Naive B cell (primary cell): ENCODE measurements around the gene FEZ2. TPM values are rescaled to one million over a fixed set of nuclear protein-coding genes. Genes with fewer than 3 reads are reported as not detected.

Experiments
- ATAC-seq, 2 donors: fragments of 150-1000 bp; cut with Tn5 transposase; 2 replicates each; pipeline ENCODE4 v1.10.0; 2021; ENCODE audit warnings: low read depth in 2 of 2, mild to moderate bottlenecking in 2 of 2, moderate library complexity in 2 of 2
- DNase-seq: peaks from one replicate; pipeline ENCODE4 v3.0.0; 2022
- H3K27ac Mint-ChIP-seq, 6 donors: one replicate each; pipeline ENCODE4 v1.8.0; 2020 to 2022; ENCODE audit warnings: mild to moderate bottlenecking in 6 of 6, mixed read lengths in 6 of 6, moderate library complexity in 5 of 6, inconsistent platforms in 2 of 6
- H3K27me3 Mint-ChIP-seq, 3 donors: one replicate each; pipeline ENCODE4 v1.8.0; 2021 to 2022; ENCODE audit warnings: mixed read lengths in 3 of 3, mild to moderate bottlenecking in 1 of 3
- H3K36me3 Mint-ChIP-seq, 2 donors: one replicate each; pipeline ENCODE4 v1.8.0; 2020 to 2022; ENCODE audit warnings: mixed read lengths in 2 of 2, inconsistent platforms in 1 of 2, mild to moderate bottlenecking in 1 of 2
- H3K4me1 Mint-ChIP-seq, 3 donors: one replicate each; pipeline ENCODE4 v1.8.0; 2020 to 2022; ENCODE audit warnings: mixed read lengths in 3 of 3, inconsistent platforms in 1 of 3, mild to moderate bottlenecking in 1 of 3, moderate library complexity in 1 of 3
- H3K4me3 Mint-ChIP-seq, 8 donors: one replicate each; pipeline ENCODE4 v1.8.0; 2020 to 2022; ENCODE audit warnings: mild to moderate bottlenecking in 8 of 8, mixed read lengths in 8 of 8, moderate library complexity in 8 of 8, inconsistent platforms in 2 of 8
- H3K9me3 Mint-ChIP-seq, 7 donors: one replicate each; pipeline ENCODE4 v1.8.0; 2020 to 2022; ENCODE audit warnings: mixed read lengths in 7 of 7, mild to moderate bottlenecking in 5 of 7, inconsistent platforms in 2 of 7, moderate library complexity in 1 of 7
- polyA plus RNA-seq, 6 donors: library from polyadenylated mRNA; unstranded; fragments of 300-500 nt; fragmentation: Illumina TruSeq; gene quantifications; one replicate each; pipeline ENCODE4 v1.2.3, GENCODE V29; 2021; ENCODE audit warnings: low read depth in 6 of 6

FEZ2 gene
- polyA plus RNA-seq, 6 donors from 2014 or later, result 3.0 to 6.0 (median 3.6) TPM

GRCh38 chr2:36547906-36548305, 50.1 kb downstream of the FEZ2 start:
- Mint-ChIP-seq H3K4me1 (no peaks in the 10 kb centered on the region), H3K36me3 (peaks cover 13 to 29% of the 10 kb centered on the region in 2 donors), H3K4me3 (no peak overlapping the region), H3K9me3 (no peaks in the 10 kb centered on the region), H3K27me3 (no peaks in the 10 kb centered on the region), H3K27ac (no peak overlapping the region)
- DNase-seq (no peak), ATAC-seq (no peak)

- Mint-ChIP-seq H3K27ac (no peak overlapping the region), H3K4me1 (no peaks in the 10 kb centered on the region), H3K9me3 (no peaks in the 10 kb centered on the region), H3K4me3 (no peak overlapping the region), H3K27me3 (no peaks in the 10 kb centered on the region), H3K36me3 (peaks cover 13 to 26% of the 10 kb centered on the region in 2 donors)
- ATAC-seq (no peak), DNase-seq (no peak)
Measured at GRCh38 chr2:36545871-36546416, 52.0 kb downstream of the FEZ2 start.

- Mint-ChIP-seq H3K9me3 (no peaks in the 10 kb centered on the region), H3K27me3 (no peaks in the 10 kb centered on the region), H3K27ac (no peak overlapping the region), H3K36me3 (peaks cover 13 to 26% of the 10 kb centered on the region in 2 donors), H3K4me1 (no peaks in the 10 kb centered on the region), H3K4me3 (no peak overlapping the region)
- DNase-seq, result no peak
- ATAC-seq, result no peak
Measured at GRCh38 chr2:36544638-36545338, 53.2 kb downstream of the FEZ2 start.

GRCh38 chr2:36541891-36542595, 55.9 kb downstream of the FEZ2 start:
- peaks cover 0 to 4% (median 0%) of the 10 kb centered on the region in 7 donors for H3K9me3 Mint-ChIP-seq
- DNase-seq (no peak), ATAC-seq (no peak)
- H3K27ac Mint-ChIP-seq, result peak overlapping the region in 2 of 6 donors; percentile 39 to 54
- H3K4me3 Mint-ChIP-seq, result no peak overlapping the region
- H3K36me3 Mint-ChIP-seq, result peaks cover 0 to 24% of the 10 kb centered on the region in 2 donors
- H3K4me1 Mint-ChIP-seq, result no peaks in the 10 kb centered on the region
- no peaks in the 10 kb centered on the region for H3K27me3 Mint-ChIP-seq

- ATAC-seq (no peak), DNase-seq (no peak)
- Mint-ChIP-seq H3K27ac (peak overlapping the region in 1 of 6 donors; percentile 39), H3K4me3 (no peak overlapping the region), H3K9me3 (peaks cover 0 to 4% (median 0%) of the 10 kb centered on the region in 7 donors), H3K36me3 (peaks cover 0 to 16% of the 10 kb centered on the region in 2 donors), H3K27me3 (no peaks in the 10 kb centered on the region), H3K4me1 (peaks cover 0 to 4% (median 0%) of the 10 kb centered on the region in 3 donors)
Measured at GRCh38 chr2:36540986-36541754, 56.8 kb downstream of the FEZ2 start.

- no peak for DNase-seq
- H3K9me3 Mint-ChIP-seq, result peaks cover 0 to 4% (median 0%) of the 10 kb centered on the region in 7 donors
- H3K36me3 Mint-ChIP-seq, result peaks cover 0 to 6% of the 10 kb centered on the region in 2 donors
- H3K4me1 Mint-ChIP-seq, result peaks cover 0 to 4% (median 0%) of the 10 kb centered on the region in 3 donors
- no peak for ATAC-seq
- H3K4me3 Mint-ChIP-seq, result no peak overlapping the region
- no peak overlapping the region for H3K27ac Mint-ChIP-seq
- no peaks in the 10 kb centered on the region for H3K27me3 Mint-ChIP-seq
Measured at GRCh38 chr2:36539631-36540030, 58.3 kb downstream of the FEZ2 start.

- peak overlapping the region in 1 of 6 donors; percentile 92 for H3K27ac Mint-ChIP-seq
- peaks cover 0 to 4% (median 0%) of the 10 kb centered on the region in 7 donors for H3K9me3 Mint-ChIP-seq
- peaks cover 0 to 7% (median 0%) of the 10 kb centered on the region in 3 donors for H3K4me1 Mint-ChIP-seq
- no peak for ATAC-seq
- peak overlapping the region in 1 of 8 donors; percentile 38 for H3K4me3 Mint-ChIP-seq
- DNase-seq, result no peak
- H3K27me3 Mint-ChIP-seq, result no peaks in the 10 kb centered on the region
- H3K36me3 Mint-ChIP-seq, result peaks cover 0 to 3% of the 10 kb centered on the region in 2 donors
Measured at GRCh38 chr2:36538335-36538734, 59.6 kb downstream of the FEZ2 start.

- Mint-ChIP-seq H3K27me3 (no peaks in the 10 kb centered on the region), H3K36me3 (peaks cover 0 to 3% of the 10 kb centered on the region in 2 donors), H3K27ac (no peak overlapping the region), H3K4me3 (no peak overlapping the region), H3K9me3 (peaks cover 0 to 4% (median 0%) of the 10 kb centered on the region in 7 donors), H3K4me1 (peaks cover 0 to 7% (median 0%) of the 10 kb centered on the region in 3 donors)
- ATAC-seq (no peak), DNase-seq (no peak)
Measured at GRCh38 chr2:36536776-36537175, 61.2 kb downstream of the FEZ2 start.

GRCh38 chr2:36535099-36535498, 62.9 kb downstream of the FEZ2 start:
- Mint-ChIP-seq H3K4me1 (peaks cover 11 to 18% (median 12%) of the 10 kb centered on the region in 3 donors), H3K4me3 (no peak overlapping the region), H3K36me3 (peaks cover 0 to 3% of the 10 kb centered on the region in 2 donors), H3K9me3 (peaks cover 0 to 4% (median 0%) of the 10 kb centered on the region in 7 donors), H3K27me3 (no peaks in the 10 kb centered on the region), H3K27ac (no peak overlapping the region)
- no peak for DNase-seq
- no peak for ATAC-seq

GRCh38 chr2:36534275-36534799, 63.6 kb downstream of the FEZ2 start:
- no peaks in the 10 kb centered on the region for H3K27me3 Mint-ChIP-seq
- H3K4me1 Mint-ChIP-seq, result peaks cover 13 to 20% (median 17%) of the 10 kb centered on the region in 3 donors
- no peak overlapping the region for H3K4me3 Mint-ChIP-seq
- ATAC-seq (no peak), DNase-seq (no peak)
- peaks cover 0 to 3% of the 10 kb centered on the region in 2 donors for H3K36me3 Mint-ChIP-seq
- peak overlapping the region in 2 of 6 donors; percentile 57 to 77 for H3K27ac Mint-ChIP-seq
- peaks cover 0 to 4% (median 0%) of the 10 kb centered on the region in 7 donors for H3K9me3 Mint-ChIP-seq

GRCh38 chr2:36530983-36531354, 67.0 kb downstream of the FEZ2 start:
- DNase-seq, result no peak
- peaks cover 13 to 17% (median 16%) of the 10 kb centered on the region in 3 donors for H3K4me1 Mint-ChIP-seq
- peak overlapping the region in 1 of 6 donors; percentile 1 for H3K27ac Mint-ChIP-seq
- no peaks in the 10 kb centered on the region for H3K27me3 Mint-ChIP-seq
- peak in 1 of 2 donors; percentile 19 for ATAC-seq
- no peaks in the 10 kb centered on the region for H3K9me3 Mint-ChIP-seq
- H3K36me3 Mint-ChIP-seq, result peaks cover 0 to 4% of the 10 kb centered on the region in 2 donors
- no peak overlapping the region for H3K4me3 Mint-ChIP-seq

GRCh38 chr2:36530178-36530982, 67.6 kb downstream of the FEZ2 start:
- no peaks in the 10 kb centered on the region for H3K27me3 Mint-ChIP-seq
- H3K4me1 Mint-ChIP-seq, result peaks cover 13 to 17% (median 16%) of the 10 kb centered on the region in 3 donors
- H3K36me3 Mint-ChIP-seq, result peaks cover 0 to 4% of the 10 kb centered on the region in 2 donors
- H3K4me3 Mint-ChIP-seq, result no peak overlapping the region
- H3K9me3 Mint-ChIP-seq, result no peaks in the 10 kb centered on the region
- ATAC-seq (peak; percentile 93 to 95), DNase-seq (peak; percentile 34)
- peak overlapping the region in 2 of 6 donors; percentile 1 to 10 for H3K27ac Mint-ChIP-seq
